HepG2 (cell line): Measurements from ENCODE around the gene NUP153. TPM values are rescaled to one million over a fixed set of nuclear protein-coding genes. Genes with fewer than 3 reads are reported as not detected.

ENCODE experiments used
- E2F1 ChIP-seq: sonication (generic); formaldehyde crosslinking; IDR thresholded peaks from 2 replicates; pipeline ENCODE4 v1.5.0; 2020; ENCODE audit warnings: missing genetic modification reagents
- MEF2D ChIP-seq: sonication (generic); formaldehyde crosslinking; IDR thresholded peaks from 2 replicates; pipeline ENCODE4 v1.5.1; 2020; ENCODE audit warnings: mild to moderate bottlenecking, missing genetic modification reagents
- MIXL1 ChIP-seq: IDR thresholded peaks from 2 replicates; pipeline ENCODE4 v1.6.1; 2016
- PAXIP1 ChIP-seq: sonication (generic); formaldehyde crosslinking; conservative IDR thresholded peaks from 2 replicates; pipeline ENCODE4 v1.4.0; 2020; ENCODE audit warnings: mild to moderate bottlenecking, missing genetic modification reagents, moderate library complexity
- POLR2A ChIP-seq, 2 experiments: IDR thresholded peaks; 2 replicates each; pipeline ENCODE4 v1.6.1; 2011; ENCODE audit warnings: low read depth in 2 of 2, low read length in 2 of 2, mild to moderate bottlenecking in 1 of 2, moderate library complexity in 1 of 2; ENCODE audit not compliant: insufficient read depth in 1 of 2
- YY1 ChIP-seq: IDR thresholded peaks from 2 replicates; pipeline ENCODE4 v1.6.1; 2011; ENCODE audit warnings: low read length, low read depth, moderate library complexity, mild to moderate bottlenecking; ENCODE audit not compliant: insufficient read depth, insufficient replicate concordance
- ZBTB20 ChIP-seq: sonication (generic); formaldehyde crosslinking; IDR thresholded peaks from 2 replicates; pipeline ENCODE4 v1.8.1; 2023; ENCODE audit warnings: missing genetic modification reagents, low read depth, mild to moderate bottlenecking, borderline replicate concordance
- ZNF124 ChIP-seq: sonication (generic); formaldehyde crosslinking; IDR thresholded peaks from 2 replicates; pipeline ENCODE4 v1.4.0; 2020; ENCODE audit warnings: missing genetic modification reagents
- ZNF280D ChIP-seq: sonication (generic); formaldehyde crosslinking; IDR thresholded peaks from 2 replicates; pipeline ENCODE4 v1.5.1; 2020; ENCODE audit warnings: mild to moderate bottlenecking, missing genetic modification reagents
- ZNF281 ChIP-seq: sonication (generic); formaldehyde crosslinking; IDR thresholded peaks from 2 replicates; pipeline ENCODE4 v1.4.0; 2020; ENCODE audit warnings: missing genetic modification reagents, borderline replicate concordance
- ZNF337 ChIP-seq: sonication (generic); formaldehyde crosslinking; IDR thresholded peaks from 2 replicates; pipeline ENCODE4 v1.5.1; 2020; ENCODE audit warnings: missing genetic modification reagents, low read depth, mild to moderate bottlenecking, borderline replicate concordance
- ZNF646 ChIP-seq: sonication (generic); formaldehyde crosslinking; IDR thresholded peaks from 2 replicates; pipeline ENCODE4 v1.9.0; 2021; ENCODE audit warnings: mild to moderate bottlenecking, missing genetic modification reagents
- polyA plus RNA-seq, 8 experiments: library from polyadenylated mRNA; depleted of rRNA in 3 of 8; stranded (reverse) in 7 of 8; unstranded in 1 of 8; fragments of >200 nt; fragmentation: Illumina TruSeq in 4 of 8; extraction: Trizol in 4 of 8; gene quantifications; 2 replicates each; pipeline versions ENCODE4 v1.2.1 to v1.2.3, GENCODE V29; 2011 to 2016; ENCODE audit warnings: low read depth in 4 of 8, missing spikeins in 1 of 8, mixed read lengths in 1 of 8; ENCODE audit not compliant: insufficient read depth in 1 of 8
- total RNA-seq, 5 experiments: library from RNA; depleted of rRNA; stranded (reverse); fragments of >200 nt; fragmentation: Illumina TruSeq; extraction: Trizol; gene quantifications; 2 replicates each; pipeline ENCODE4 v1.2.3, GENCODE V29; 2016; ENCODE audit warnings: low read depth in 1 of 5

The NUP153 gene
- total and polyA plus RNA-seq, 2 of the 13 experiments (the other 11 are each of a cell fraction or from before 2014, with no cell fraction given) = 29.8 to 55.2 TPM

GRCh38 chr6:17725083-17725482, 18.4 kb upstream of the NUP153 start (continued):
- no peak for TF ChIP-seq ZNF281 (CRISPR knock-in tag)
- TF ChIP-seq ZNF124 (CRISPR knock-in tag) = peak; percentile 87
- peak; percentile 63 for TF ChIP-seq YY1
- no peak for TF ChIP-seq POLR2A (IDR thresholded peaks at IDR 0.05; ENCODE audit: insufficient read depth in 1 of 2, low read depth in 2 of 2, low read length in 2 of 2)
- TF ChIP-seq ZBTB20 (CRISPR knock-in tag) = 0 out of 2 replicates have a peak, but pooled peaks have one; percentile 60
- peak; percentile 79 for TF ChIP-seq ZNF280D (CRISPR knock-in tag)
- TF ChIP-seq PAXIP1 = peak; percentile 70
- peak; percentile 41; the same call in 1 of the 2 replicates for TF ChIP-seq ZNF646 (CRISPR knock-in tag)
- no peak for TF ChIP-seq ZNF337 (CRISPR knock-in tag)
- TF ChIP-seq MEF2D (CRISPR knock-in tag) = no peak
- peak; percentile 36; the same call in 1 of the 2 replicates for TF ChIP-seq E2F1
- peak; percentile 73 for TF ChIP-seq MIXL1 (CRISPR knock-in tag)
